HG02642 (cell line): ENCODE results near the gene TCF12.

Experiments used
- ATAC-seq: cut with Tn5 transposase; IDR thresholded peaks from one replicate; pipeline ENCODE4 v1.9.1; 2021; ENCODE audit warnings: mild to moderate bottlenecking; ENCODE audit not compliant: unreplicated experiment, poor library complexity

The TCF12 gene

GRCh38 chr15:57322602-57323250 lies 404.3 kb downstream of the TCF12 start:
- no peak for ATAC-seq

DNA sequence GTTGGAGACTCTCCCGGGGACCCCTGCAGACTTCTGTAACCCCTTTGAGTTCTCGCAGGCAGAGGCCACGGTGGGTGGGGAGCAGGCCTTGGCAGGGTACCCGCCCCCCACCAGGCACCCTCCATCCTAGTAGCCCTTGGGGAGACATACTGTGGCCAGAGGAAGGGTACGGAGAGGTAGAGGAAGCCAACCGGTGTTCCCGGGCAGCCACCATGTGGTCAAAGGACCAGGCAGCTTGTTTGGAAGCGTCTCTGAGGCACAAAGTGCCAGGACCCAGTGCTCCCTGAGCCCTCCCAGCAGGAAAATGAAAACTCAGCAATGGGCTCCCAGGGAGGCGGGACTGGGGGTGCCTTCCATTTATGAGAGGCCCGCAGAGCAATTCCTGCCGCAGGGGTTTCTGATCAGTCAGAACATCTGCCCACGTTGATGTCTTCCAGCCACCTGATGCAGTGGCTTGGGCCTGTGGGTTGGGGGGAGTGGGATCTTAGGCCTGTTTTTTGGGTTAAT lies 404.9 kb downstream of the TCF12 start:
- no peak for ATAC-seq

GRCh38 chr15:57323806-57324589 lies 405.6 kb downstream of the TCF12 start:
- ATAC-seq = no peak

- ATAC-seq = no peak
Observed at GRCh38 chr15:57324590-57324890, 406.1 kb downstream of the TCF12 start.

DNA sequence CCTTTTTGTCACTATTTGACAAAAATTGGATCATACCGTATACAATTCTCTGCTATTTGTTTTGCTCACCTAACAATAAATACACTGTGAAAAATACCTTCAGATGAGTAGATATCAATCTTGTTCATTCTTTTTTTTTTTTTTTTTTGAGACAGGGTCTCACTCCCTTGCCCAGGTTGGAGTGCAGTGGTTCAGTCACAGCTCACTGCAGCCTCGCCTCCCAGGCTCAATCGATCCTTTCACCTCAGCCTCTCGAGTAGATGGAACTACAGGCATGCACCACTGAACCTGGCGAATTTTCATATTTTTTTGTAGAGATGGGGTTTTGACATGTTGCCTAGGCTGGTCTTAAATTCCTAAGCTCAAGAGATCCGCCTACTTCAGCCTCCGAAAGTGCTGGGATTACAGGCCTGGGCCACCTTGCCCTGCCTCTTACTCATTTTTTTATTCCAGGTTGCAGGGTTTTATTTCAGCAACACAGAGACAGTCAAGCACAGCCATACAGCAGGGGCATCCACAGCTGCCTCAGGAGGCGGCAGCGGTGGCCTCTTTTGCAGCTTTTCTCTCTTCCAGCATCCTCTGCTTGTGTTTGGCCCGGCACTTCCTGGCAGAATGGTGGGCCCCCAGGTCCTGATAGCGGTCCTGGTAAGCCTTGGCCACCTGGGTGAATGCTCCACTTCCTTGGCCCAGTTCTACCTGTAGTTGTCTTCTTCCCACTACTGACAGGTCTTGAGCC lies 406.7 kb downstream of the TCF12 start:
- no peak for ATAC-seq

GRCh38 chr15:57326196-57326595 lies 407.8 kb downstream of the TCF12 start:
- ATAC-seq = no peak

DNA sequence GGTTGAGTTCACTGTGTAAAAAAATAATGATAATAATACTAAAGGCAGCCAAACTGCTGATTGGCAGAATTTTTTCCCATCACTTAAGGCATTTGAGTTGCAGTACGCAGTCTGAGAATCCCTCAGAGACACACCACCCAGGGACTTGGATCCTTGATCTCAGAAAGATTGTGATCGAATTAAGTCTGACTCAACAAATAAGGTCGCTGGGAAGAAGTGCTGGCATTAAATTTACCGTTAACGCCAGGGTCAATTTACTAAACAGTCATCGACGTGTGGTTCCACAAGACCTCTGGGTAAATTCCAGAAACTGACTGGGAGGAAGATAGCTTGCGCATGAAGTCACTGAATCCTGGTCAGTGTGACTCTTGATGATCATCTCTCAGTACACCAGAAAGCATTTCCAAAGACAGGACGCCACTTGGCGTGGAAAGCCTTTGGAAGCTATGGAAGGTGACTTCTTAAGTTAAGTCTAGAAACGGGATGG lies 409.6 kb downstream of the TCF12 start:
- no peak for ATAC-seq

- no peak for ATAC-seq
Observed at GRCh38 chr15:57328479-57328878, 410.0 kb downstream of the TCF12 start.

GRCh38 chr15:57328897-57329296 lies 410.5 kb downstream of the TCF12 start:
- no peak for ATAC-seq

DNA sequence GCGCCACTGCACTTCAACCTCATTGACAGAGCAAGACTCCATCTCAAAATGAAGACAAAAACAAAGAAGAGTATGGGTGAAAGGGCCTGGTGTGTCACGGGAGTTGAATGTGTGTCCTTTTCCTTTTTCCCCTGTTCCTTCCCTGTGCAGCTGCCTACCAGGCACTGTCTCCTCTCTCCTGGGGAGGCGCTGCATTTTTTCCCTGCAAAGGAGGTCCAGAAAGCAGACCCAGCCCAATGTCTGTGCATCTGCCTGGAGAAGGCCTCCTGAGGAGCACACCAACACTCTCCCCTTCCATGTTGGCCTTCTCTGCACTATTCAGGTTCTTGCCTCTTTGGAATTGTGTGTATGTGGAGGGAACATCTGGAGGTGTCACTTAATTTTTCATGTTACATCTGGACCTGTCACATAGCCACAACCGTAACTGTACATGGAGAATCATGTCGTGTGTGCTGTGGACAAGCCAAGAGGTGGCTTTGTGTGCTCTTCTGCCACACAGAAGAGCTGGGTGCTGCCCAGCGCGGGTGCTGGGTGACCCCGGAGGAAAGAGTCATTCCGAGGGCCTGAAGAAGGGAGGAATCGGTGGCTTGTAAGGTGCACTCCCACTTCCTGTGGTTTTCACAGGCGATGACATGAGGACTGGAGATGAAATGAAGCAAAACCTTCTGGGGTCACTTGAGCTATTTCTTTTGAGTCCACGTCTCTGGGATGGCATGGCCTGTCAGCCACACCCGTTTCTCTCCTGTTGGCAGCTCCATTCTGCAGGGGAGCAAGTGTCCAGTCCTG lies 411.3 kb downstream of the TCF12 start:
- ATAC-seq = no peak

- no peak for ATAC-seq
Observed at GRCh38 chr15:57330619-57331340, 412.3 kb downstream of the TCF12 start.

- ATAC-seq = no peak
Observed at GRCh38 chr15:57332326-57332725, 413.9 kb downstream of the TCF12 start.

DNA sequence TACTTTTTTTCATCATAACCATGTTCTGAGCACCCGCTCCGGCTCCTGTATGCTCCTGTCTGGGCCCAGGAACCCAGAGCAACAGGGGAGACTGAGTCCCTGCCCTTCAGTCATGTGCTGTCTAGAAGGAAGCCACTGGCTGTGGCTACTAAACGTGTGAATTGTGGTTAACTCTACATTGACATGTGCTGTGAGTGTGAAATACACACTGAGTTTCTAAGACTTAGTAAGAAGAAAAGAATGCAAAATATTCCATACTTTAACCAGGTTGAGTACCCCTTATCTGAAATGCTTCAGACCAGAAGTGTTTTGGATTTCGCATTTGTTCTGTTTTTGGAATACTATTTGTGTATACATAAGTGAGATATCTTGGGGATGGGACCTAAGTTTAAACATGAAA lies 415.0 kb downstream of the TCF12 start:
- ATAC-seq = no peak

- ATAC-seq = no peak
Observed at GRCh38 chr15:57334257-57334656, 415.8 kb downstream of the TCF12 start.

- ATAC-seq = no peak
Observed at GRCh38 chr15:57335293-57335715, 416.9 kb downstream of the TCF12 start.

- ATAC-seq = no peak
Observed at GRCh38 chr15:57335719-57336118, 417.3 kb downstream of the TCF12 start.

DNA sequence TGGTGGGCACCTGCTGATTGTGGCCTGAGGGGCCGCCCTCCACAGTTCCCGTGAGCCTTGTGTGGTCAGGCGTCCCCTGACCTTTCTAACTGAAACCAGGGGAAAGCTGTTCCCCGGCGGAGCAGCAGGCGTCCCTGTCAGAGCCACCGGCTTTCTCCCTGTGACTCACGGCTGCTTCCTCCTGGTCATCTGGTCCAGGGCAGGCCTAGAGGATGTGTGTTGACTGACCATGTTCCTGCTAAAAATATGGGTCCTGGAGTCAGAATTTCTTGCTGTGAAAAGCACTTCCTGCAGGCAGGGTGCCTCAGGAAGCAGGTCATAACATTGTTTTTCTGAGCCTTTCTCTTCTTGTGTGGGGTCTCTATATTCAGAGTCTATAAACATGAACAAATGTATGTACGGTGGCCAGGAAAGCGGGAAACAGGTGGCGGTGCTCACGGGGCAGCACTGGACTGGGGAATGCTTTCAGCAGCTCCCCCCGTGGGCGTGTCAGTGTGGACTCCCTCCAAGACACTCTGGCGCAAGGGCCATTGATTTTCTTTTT lies 419.5 kb downstream of the TCF12 start:
- no peak for ATAC-seq

DNA sequence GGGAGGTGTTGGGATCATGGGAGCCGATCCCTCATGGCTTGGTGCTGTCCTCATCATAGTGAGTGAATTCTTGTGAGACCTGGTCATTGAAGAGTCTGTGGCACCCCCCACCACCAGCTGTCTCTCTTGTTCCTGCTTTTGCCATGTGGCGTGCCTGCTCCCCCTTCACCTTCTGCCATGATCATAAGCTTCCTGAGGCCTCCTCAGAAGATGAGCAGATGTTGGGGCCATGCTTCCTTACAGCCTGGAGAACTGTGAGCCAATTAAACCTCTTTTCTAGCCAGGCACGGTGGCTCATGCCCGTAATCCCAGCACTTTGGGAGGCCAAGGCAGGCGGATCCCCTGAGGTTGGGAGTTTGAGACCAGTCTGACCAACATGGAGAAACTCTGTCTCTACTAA lies 420.9 kb downstream of the TCF12 start:
- no peak for ATAC-seq
